Measurements from ENCODE around the gene TMEM59L.

- TF ChIP-seq, protein P1, sequence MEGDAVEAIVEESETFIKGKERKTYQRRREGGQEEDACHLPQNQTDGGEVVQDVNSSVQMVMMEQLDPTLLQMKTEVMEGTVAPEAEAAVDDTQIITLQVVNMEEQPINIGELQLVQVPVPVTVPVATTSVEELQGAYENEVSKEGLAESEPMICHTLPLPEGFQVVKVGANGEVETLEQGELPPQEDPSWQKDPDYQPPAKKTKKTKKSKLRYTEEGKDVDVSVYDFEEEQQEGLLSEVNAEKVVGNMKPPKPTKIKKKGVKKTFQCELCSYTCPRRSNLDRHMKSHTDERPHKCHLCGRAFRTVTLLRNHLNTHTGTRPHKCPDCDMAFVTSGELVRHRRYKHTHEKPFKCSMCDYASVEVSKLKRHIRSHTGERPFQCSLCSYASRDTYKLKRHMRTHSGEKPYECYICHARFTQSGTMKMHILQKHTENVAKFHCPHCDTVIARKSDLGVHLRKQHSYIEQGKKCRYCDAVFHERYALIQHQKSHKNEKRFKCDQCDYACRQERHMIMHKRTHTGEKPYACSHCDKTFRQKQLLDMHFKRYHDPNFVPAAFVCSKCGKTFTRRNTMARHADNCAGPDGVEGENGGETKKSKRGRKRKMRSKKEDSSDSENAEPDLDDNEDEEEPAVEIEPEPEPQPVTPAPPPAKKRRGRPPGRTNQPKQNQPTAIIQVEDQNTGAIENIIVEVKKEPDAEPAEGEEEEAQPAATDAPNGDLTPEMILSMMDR (IDR thresholded peaks at IDR 0.05) = no peak
- TF ChIP-seq POLR2A (IDR thresholded peaks at IDR 0.05) = no peak
Observed at GRCh38 chr19:18613589-18614234, 1.0 kb downstream of the TMEM59L start.
